ENCODE measurements around the gene TMEM270.

Gene TMEM270

GRCh38 chr7:73822319-73823173, 38.4 kb upstream of the TMEM270 start:
- no peak for TF ChIP-seq CTCF (IDR thresholded peaks at IDR 0.05; ENCODE audit: low read depth, low read length)

GRCh38 chr7:73823257-73823656, 37.7 kb upstream of the TMEM270 start:
- TF ChIP-seq CTCF (IDR thresholded peaks at IDR 0.05; ENCODE audit: low read depth, low read length) = no peak
- H3K4me3 ChIP-seq (ENCODE audit: low read depth, low read length) = no peak overlapping the region

More at GRCh38 chr7:73822319-73823173, 38.4 kb upstream of the TMEM270 start:
- H3K4me3 ChIP-seq (ENCODE audit: low read depth, low read length) = no peak overlapping the region

GRCh38 chr7:73823873-73824592, 36.9 kb upstream of the TMEM270 start:
- no peak overlapping the region for H3K4me3 ChIP-seq (ENCODE audit: low read depth, low read length)
- no peak for TF ChIP-seq CTCF (IDR thresholded peaks at IDR 0.05; ENCODE audit: low read depth, low read length)

- H3K4me3 ChIP-seq (ENCODE audit: low read depth, low read length) = no peak overlapping the region
- TF ChIP-seq CTCF (IDR thresholded peaks at IDR 0.05; ENCODE audit: low read depth, low read length) = no peak
Observed at GRCh38 chr7:73824986-73825385, 36.0 kb upstream of the TMEM270 start.

GRCh38 chr7:73827567-73828106, 33.3 kb upstream of the TMEM270 start:
- no peak overlapping the region for H3K4me3 ChIP-seq (ENCODE audit: low read depth, low read length)
- no peak for TF ChIP-seq CTCF (IDR thresholded peaks at IDR 0.05; ENCODE audit: low read depth, low read length)

- no peak overlapping the region for H3K4me3 ChIP-seq (ENCODE audit: low read depth, low read length)
- TF ChIP-seq CTCF (IDR thresholded peaks at IDR 0.05; ENCODE audit: low read depth, low read length) = no peak
Observed at GRCh38 chr7:73828107-73828803, 32.7 kb upstream of the TMEM270 start.

Measured in WI38 (cell line).